Right lobe of liver (tissue), 6 donors: Measurements from ENCODE around the gene IFT20. TPM values are rescaled to one million over a fixed set of nuclear protein-coding genes. Genes with fewer than 3 reads are reported as not detected.
"Not testable (repeated sequence)": the region's sequence is repeated elsewhere in the genome, so short reads cannot be mapped to it uniquely, and the experiment has no call there.

ENCODE experiments used
- ATAC-seq, 4 donors: fragments of 200-7000 bp; cut with Tn5 transposase; one replicate each; pipeline ENCODE4 v1.9.1; 2020; ENCODE audit warnings: mild to moderate bottlenecking in 4 of 4, moderate library complexity in 4 of 4
- DNase-seq, 3 donors: peaks; one replicate each; pipeline ENCODE4 v3.0.0-alpha.2; 2020
- H3K27ac ChIP-seq, 3 donors: fragments of 200-600 bp; one replicate each; pipeline ENCODE4 v1.8.0; 2022
- H3K27me3 ChIP-seq, 2 donors: fragments of 200-600 bp; one replicate each; pipeline ENCODE4 v1.8.0; 2022
- H3K36me3 ChIP-seq, 4 donors: fragments of 200-600 bp; sonication (generic) in 1 of 4; one replicate each; pipeline versions ENCODE4 v1.5.1 to v1.8.0; 2017 to 2022; ENCODE audit warnings: control low read depth in 1 of 4
- H3K4me1 ChIP-seq, 4 donors: fragments of 200-600 bp; sonication (generic) in 1 of 4; one replicate each; pipeline versions ENCODE4 v1.5.1 to v1.8.0; 2017 to 2022; ENCODE audit warnings: control low read depth in 1 of 4
- H3K4me3 ChIP-seq, 3 donors: fragments of 200-600 bp; one replicate each; pipeline ENCODE4 v1.8.0; 2022
- H3K9me3 ChIP-seq, 4 donors: fragments of 200-600 bp; sonication (generic) in 1 of 4; one replicate each; pipeline versions ENCODE4 v1.5.1 to v1.8.0; 2017 to 2022; ENCODE audit warnings: control low read depth in 1 of 4
- POLR2A ChIP-seq: fragments of 450-650 bp; IDR thresholded peaks from one replicate; pipeline ENCODE4 v1.6.1; 2017; ENCODE audit warnings: antibody characterized with exemption, mild to moderate bottlenecking
- WGBS: methylation state at CpG from one replicate; pipeline ENCODE4 v1.1.6; 2018; ENCODE audit warnings: low coverage, low lambda C conversion rate; ENCODE audit not compliant: insufficient coverage; ENCODE audit errors: missing lambda C conversion rate; 5-methylcytosine and 5-hydroxymethylcytosine counted together
- intact Hi-C, 2 donors: fragments of 100-400 bp; cut with DNase I; formaldehyde crosslinking; loops; one replicate each; pipeline versions ENCODE4 v1.11.2 to v1.14.1; 2022
- total RNA-seq, 6 experiments: library from RNA; depleted of rRNA in 2 of 6; stranded (reverse); fragments of >200 nt in 2 of 6; fragmentation: NEBNext Ultra II Directional in 3 of 6; extraction: Animal tissue kit (Norgen Biotek cat#: 25700) in 3 of 6; gene quantifications; one replicate each; pipeline versions ENCODE4 v1.1.0 to v1.2.4, GENCODE V29; 2016 to 2023
- TF ChIP-seq, protein P1 (sequence below), 4 donors: fragments of 200-600 bp in 3 of 4; fragments of 450-650 bp in 1 of 4; IDR thresholded peaks; one replicate each; pipeline versions ENCODE4 v1.5.1 to v1.8.0; 2016 to 2022; ENCODE audit warnings: antibody characterized with exemption in 4 of 4, mild to moderate bottlenecking in 2 of 4
- donor health status: DM: no; HTN: yes; CAD: no.
- donor health status: DM: no; HTN: no; CAD: no.
- donor health status: DM: no; HTN: no; CAD: no.
- donor health status: DM: no; HTN: yes; CAD: no.
- donor health status: DM: no; HTN: yes; CAD: no.

The IFT20 gene
- total RNA-seq, 6 experiments from 2014 or later, result 20.6 to 29.6 (median 26.1) TPM

DNA sequence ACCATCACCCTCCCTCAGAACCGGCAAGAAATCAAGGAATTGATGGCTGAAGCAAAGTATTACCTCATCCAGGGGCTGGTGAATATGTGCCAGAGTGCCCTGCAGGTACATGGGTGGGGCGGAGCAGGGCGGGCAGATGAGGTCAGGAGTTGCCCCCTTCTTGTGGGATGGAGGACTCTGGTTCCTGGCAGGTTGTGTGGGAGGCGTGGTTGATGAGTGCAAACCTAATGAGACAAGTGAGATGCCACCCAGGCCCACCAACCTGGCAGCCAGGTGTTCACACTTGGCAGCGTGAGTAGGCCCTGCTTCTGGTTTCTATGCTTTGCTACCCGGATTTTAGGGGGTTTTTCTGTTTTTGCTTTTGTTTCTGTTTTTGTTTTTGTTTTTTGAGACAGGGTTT lies 5.1 kb upstream of the IFT20 start:
- peaks cover 0 to 45% (median 21%) of the 10 kb centered on the region in 4 donors for H3K4me1 ChIP-seq
- H3K27ac ChIP-seq, result no peak overlapping the region
- H3K27me3 ChIP-seq, result no peaks in the 10 kb centered on the region
- DNase-seq, result no peak
- intact Hi-C loops, result loop anchor here in 1 of 2 donors (10.0 kb wide), 1 partner anchor 106 kb away; no protein-coding TSS in a partner anchor
- ATAC-seq, result no peak
- no peaks in the 10 kb centered on the region for H3K9me3 ChIP-seq
- WGBS, result 67% methylated on average over 1 of the region's 6 CpGs
- TF ChIP-seq, protein P1, sequence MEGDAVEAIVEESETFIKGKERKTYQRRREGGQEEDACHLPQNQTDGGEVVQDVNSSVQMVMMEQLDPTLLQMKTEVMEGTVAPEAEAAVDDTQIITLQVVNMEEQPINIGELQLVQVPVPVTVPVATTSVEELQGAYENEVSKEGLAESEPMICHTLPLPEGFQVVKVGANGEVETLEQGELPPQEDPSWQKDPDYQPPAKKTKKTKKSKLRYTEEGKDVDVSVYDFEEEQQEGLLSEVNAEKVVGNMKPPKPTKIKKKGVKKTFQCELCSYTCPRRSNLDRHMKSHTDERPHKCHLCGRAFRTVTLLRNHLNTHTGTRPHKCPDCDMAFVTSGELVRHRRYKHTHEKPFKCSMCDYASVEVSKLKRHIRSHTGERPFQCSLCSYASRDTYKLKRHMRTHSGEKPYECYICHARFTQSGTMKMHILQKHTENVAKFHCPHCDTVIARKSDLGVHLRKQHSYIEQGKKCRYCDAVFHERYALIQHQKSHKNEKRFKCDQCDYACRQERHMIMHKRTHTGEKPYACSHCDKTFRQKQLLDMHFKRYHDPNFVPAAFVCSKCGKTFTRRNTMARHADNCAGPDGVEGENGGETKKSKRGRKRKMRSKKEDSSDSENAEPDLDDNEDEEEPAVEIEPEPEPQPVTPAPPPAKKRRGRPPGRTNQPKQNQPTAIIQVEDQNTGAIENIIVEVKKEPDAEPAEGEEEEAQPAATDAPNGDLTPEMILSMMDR (IDR thresholded peaks at IDR 0.05), result no peak
- no peak for TF ChIP-seq POLR2A
- no peak overlapping the region for H3K4me3 ChIP-seq
- H3K36me3 ChIP-seq, result peaks cover 4 to 53% (median 32%) of the 10 kb centered on the region in 4 donors

DNA sequence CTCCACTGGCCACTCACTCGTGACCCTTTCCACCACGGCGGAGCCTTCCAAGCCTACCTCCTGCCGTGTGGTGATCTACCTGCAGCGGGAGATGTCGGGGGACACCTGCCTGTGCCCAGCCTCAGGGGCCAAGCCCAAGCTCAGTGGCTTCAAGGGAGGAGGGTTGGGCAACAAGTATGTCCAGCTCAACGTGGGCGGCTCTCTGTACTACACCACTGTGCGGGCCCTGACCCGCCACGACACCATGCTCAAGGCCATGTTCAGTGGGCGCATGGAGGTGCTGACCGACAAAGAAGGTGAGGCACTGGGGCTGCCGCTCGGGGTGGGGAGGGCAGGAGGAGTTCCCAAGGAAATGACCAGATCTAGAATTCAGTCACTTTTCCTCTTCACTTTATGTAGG lies 4.2 kb upstream of the IFT20 start:
- ATAC-seq, result no peak
- intact Hi-C loops, result no loop called here
- no peaks in the 10 kb centered on the region for H3K27me3 ChIP-seq

DNA sequence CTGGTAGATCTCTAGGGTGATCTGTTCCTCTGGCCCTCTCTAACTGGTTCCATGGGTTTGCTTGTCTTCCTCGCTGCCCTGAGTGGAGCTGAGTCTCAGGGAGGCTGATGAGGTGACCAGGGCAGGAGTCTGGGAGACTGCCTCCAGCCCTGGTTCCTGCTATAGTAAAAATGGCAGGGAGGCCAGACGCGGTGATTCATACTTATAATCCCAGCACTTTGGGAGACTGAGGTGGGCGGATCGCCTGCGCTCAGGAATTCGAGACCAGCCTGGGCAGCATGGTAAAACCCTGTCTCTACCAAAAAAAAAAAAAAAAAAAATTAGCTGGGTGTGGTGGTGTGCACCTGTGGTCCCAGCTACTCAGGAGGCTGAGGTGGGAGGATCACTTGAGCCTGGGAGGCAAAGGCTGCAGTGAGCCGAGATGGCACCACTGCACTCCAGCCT lies 3.5 kb upstream of the IFT20 start:
- 78% methylated on average over 4 of the region's 8 CpGs for WGBS
- H3K9me3 ChIP-seq, intact Hi-C loops, H3K4me3 ChIP-seq, H3K27me3 ChIP-seq, ATAC-seq, DNase-seq: not testable (repeated sequence)
- Histone ChIP-seq H3K27ac (peak overlapping the region in 1 of 3 donors; percentile 28), H3K36me3 (peaks cover 0 to 39% (median 20%) of the 10 kb centered on the region in 4 donors), H3K4me1 (peaks cover 0 to 38% (median 15%) of the 10 kb centered on the region in 4 donors)

More for the DNA sequence above, 4.2 kb upstream of the IFT20 start:
- WGBS, result 100% methylated on average over 4 of the region's 15 CpGs
- no peak for TF ChIP-seq POLR2A
- TF ChIP-seq, protein P1 (IDR thresholded peaks at IDR 0.05), result no peak
- Histone ChIP-seq H3K9me3 (no peaks in the 10 kb centered on the region), H3K4me3 (no peak overlapping the region), H3K36me3 (peaks cover under 1 to 45% (median 27%) of the 10 kb centered on the region in 4 donors), H3K4me1 (peaks cover 0 to 39% (median 18%) of the 10 kb centered on the region in 4 donors), H3K27ac (no peak overlapping the region)
- DNase-seq, result no peak

DNA sequence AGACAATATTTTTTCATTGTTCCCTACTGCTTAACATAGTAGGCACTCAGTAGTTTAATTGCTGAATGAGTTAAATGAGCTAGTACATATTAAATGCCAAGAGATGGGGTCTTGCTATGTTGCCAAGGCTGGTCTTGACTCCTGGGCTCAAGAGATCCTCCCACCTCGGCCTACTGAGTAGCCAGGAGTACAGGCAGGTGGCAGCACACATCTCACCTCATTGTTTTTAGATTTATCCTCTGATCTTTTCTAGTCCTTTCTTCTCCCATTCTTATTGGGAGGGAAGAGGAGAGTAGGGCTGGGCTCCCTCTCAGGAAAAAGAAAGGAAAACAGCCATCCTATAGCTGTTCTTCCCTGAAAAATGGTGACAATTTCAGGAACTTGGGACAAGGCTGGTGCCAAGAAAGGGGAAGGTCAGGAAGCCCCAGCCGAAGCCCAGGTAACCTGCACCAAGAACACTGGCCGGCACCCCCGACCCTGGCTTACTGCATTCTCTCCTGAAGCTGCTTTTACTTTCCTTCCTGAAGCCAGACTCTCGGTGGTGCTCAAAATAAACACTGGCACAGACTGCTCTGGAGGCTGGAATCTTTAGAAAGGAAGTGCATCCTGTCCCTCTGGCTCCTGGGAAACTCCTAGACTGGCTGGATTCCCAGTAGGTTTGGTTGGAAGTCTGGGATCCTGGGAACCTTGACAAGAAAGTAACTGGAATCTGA lies 2.9 kb upstream of the IFT20 start:
- H3K36me3 ChIP-seq, result peaks cover 0 to 36% (median 16%) of the 10 kb centered on the region in 4 donors
- peak overlapping the region; percentile 13 to 28 (median 25) for H3K27ac ChIP-seq
- peak; percentile 23 for TF ChIP-seq POLR2A
- TF ChIP-seq, protein P1 (IDR thresholded peaks at IDR 0.05), result peak in 1 of 4 donors; percentile 6
- H3K9me3 ChIP-seq, result no peaks in the 10 kb centered on the region
- DNase-seq (no peak), ATAC-seq (peak in 1 of 4 donors; percentile 2)
- intact Hi-C loops, result no loop called here
- whole genome bisulfite sequencing, result 55% methylated on average over 5 of the region's 5 CpGs
- peaks cover 0 to 32% (median 12%) of the 10 kb centered on the region in 4 donors for H3K4me1 ChIP-seq
- H3K4me3 ChIP-seq, result no peak overlapping the region
- H3K27me3 ChIP-seq, result no peaks in the 10 kb centered on the region
